ENCODE measurements around the gene SLC35A2.

GRCh38 chrX:48957477-48957826, 46.0 kb upstream of the SLC35A2 start, which contains the start of gene OTUD5:
- no peak for TF ChIP-seq POLR2A (IDR thresholded peaks at IDR 0.05; ENCODE audit: low read length)
- TF ChIP-seq GATA1 (IDR thresholded peaks at IDR 0.05; ENCODE audit: low read depth, low read length) = no peak

Data from erythroblast (primary cell).